HepG2 (cell line): ENCODE measurements around the gene NTN5. TPM values are rescaled to one million over a fixed set of nuclear protein-coding genes. Genes with fewer than 3 reads are reported as not detected.

ENCODE experiments used
- ATAC-seq: fragments of 200-7000 bp; cut with Tn5 transposase; 3 replicates; pipeline ENCODE4 v1.9.1; 2020; ENCODE audit warnings: mild to moderate bottlenecking, moderate library complexity
- BruUV-seq: library from RNA; stranded (reverse); fragments of 400-500 nt; replicated peaks from 2 replicates; lab custom pipeline; 2021; lab: Mats Ljungman, UMichigan
- CTCF ChIA-PET: fragments of 300-600 bp; formaldehyde crosslinking; extraction: SDS; loops from one replicate; lab custom pipeline; 2021; ENCODE audit warnings: low total read pairs, inconsistent platforms, low intra/inter-chr PET ratio; lab: Yijun Ruan, JAX
- POLR2A ChIA-PET: fragments of 350-600 bp; sonication (Branson Sonifier 250); formaldehyde crosslinking; loops from one replicate; lab custom pipeline; 2020; ENCODE audit warnings: antibody characterized with exemption, inconsistent platforms; lab: Yijun Ruan, JAX
- DNase-seq: peaks from one replicate; pipeline ENCODE4 v3.0.0-alpha.2; 2015; ENCODE audit warnings: low spot score
- FAIRE-seq: peaks from 3 replicates; lab custom pipeline; 2011; peaks lifted over from hg19 to GRCh38; lab: Jason Lieb, UNC
- H2AFZ ChIP-seq: one replicate; pipeline ENCODE4 v1.6.1; 2011; ENCODE audit warnings: low read length, inconsistent platforms
- H3K27ac ChIP-seq: fragments of 300-600 bp; 3 replicates; pipeline ENCODE4 v1.8.0; 2011; ENCODE audit warnings: mixed run types, mild to moderate bottlenecking, mixed read lengths, low read length, inconsistent platforms; ENCODE audit not compliant: insufficient read depth; ENCODE audit errors: extremely low read length
- H3K27me3 ChIP-seq, 2 experiments: fragments of 200-600 bp in 1 of 2; 2 replicates in 1 of 2; 3 replicates in 1 of 2; pipeline versions ENCODE4 v1.6.0 to v1.8.0; 2011; ENCODE audit warnings: low read length in 2 of 2, mild to moderate bottlenecking in 2 of 2, moderate library complexity in 2 of 2, inconsistent platforms in 1 of 2; ENCODE audit not compliant: insufficient read depth in 2 of 2, control insufficient read depth in 1 of 2
- H3K36me3 ChIP-seq, 2 experiments: fragments of 200-600 bp in 1 of 2; replicated peaks in 1 of 2; 2 replicates in 1 of 2; 3 replicates in 1 of 2; pipeline versions ENCODE4 v1.5.1 to v1.8.0; 2011; ENCODE audit warnings: low read length in 2 of 2, inconsistent platforms in 1 of 2; ENCODE audit not compliant: insufficient read depth in 2 of 2, control insufficient read depth in 1 of 2
- H3K4me1 ChIP-seq: 2 replicates; pipeline ENCODE4 v1.5.1; 2012; ENCODE audit warnings: low read length, inconsistent platforms; ENCODE audit not compliant: insufficient read depth
- H3K4me2 ChIP-seq: 2 replicates; pipeline ENCODE4 v1.6.0; 2011; ENCODE audit warnings: low read depth, low read length, inconsistent platforms
- H3K4me3 ChIP-seq, 3 experiments: fragments of 200-600 bp in 1 of 3; sonication (generic), shearing (Covaris generic) in 1 of 3; replicated peaks in 1 of 3; 2 replicates each; pipeline ENCODE4 v1.5.1; 2011 to 2016; ENCODE audit warnings: low read length in 3 of 3, inconsistent platforms in 2 of 3, low read depth in 2 of 3, mild to moderate bottlenecking in 2 of 3, control low read depth in 1 of 3, mixed read lengths in 1 of 3; ENCODE audit not compliant: insufficient read depth in 1 of 3
- H3K79me2 ChIP-seq: one replicate; pipeline ENCODE4 v1.6.1; 2011; ENCODE audit warnings: low read length, inconsistent platforms; ENCODE audit not compliant: insufficient read depth
- H3K9ac ChIP-seq: 2 replicates; pipeline ENCODE4 v1.6.0; 2011; ENCODE audit warnings: mild to moderate bottlenecking, low read depth, low read length, inconsistent platforms; ENCODE audit not compliant: insufficient read depth
- H3K9me3 ChIP-seq: 2 replicates; pipeline ENCODE4 v1.5.1; 2012; ENCODE audit warnings: mild to moderate bottlenecking, low read length
- H4K20me1 ChIP-seq: 2 replicates; pipeline ENCODE4 v1.6.0; 2011; ENCODE audit warnings: inconsistent platforms, mild to moderate bottlenecking, low read length, moderate library complexity; ENCODE audit not compliant: insufficient read depth
- ARID4A ChIP-seq: sonication (generic); formaldehyde crosslinking; IDR thresholded peaks from 2 replicates; pipeline ENCODE4 v1.5.0; 2020; ENCODE audit warnings: mild to moderate bottlenecking, missing genetic modification reagents, borderline replicate concordance
- ZNF670 ChIP-seq: sonication (generic); formaldehyde crosslinking; IDR thresholded peaks from 2 replicates; pipeline ENCODE4 v1.8.0; 2022; ENCODE audit warnings: mild to moderate bottlenecking, missing genetic modification reagents, borderline replicate concordance
- WGBS: methylation state at CpG from one replicate; pipeline ENCODE4 v1.1.6; 2017; ENCODE audit warnings: low lambda C conversion rate; 5-methylcytosine and 5-hydroxymethylcytosine counted together
- in situ Hi-C: cut with HindIII; loops from 2 replicates; pipeline ENCODE4 v1.10.0; 2017; ENCODE audit warnings: low pct_unique_long_range_greater_than_20kb; ENCODE audit not compliant: extremely low pct_ligation_motif_present
- intact Hi-C: fragments of 100-400 bp; cut with micrococcal nuclease; formaldehyde crosslinking; loops from one replicate; pipeline ENCODE4 v1.10.0; 2022; ENCODE audit not compliant: unreplicated experiment
- polyA plus RNA-seq, 8 experiments: library from polyadenylated mRNA; depleted of rRNA in 3 of 8; stranded (reverse) in 7 of 8; unstranded in 1 of 8; fragments of >200 nt; fragmentation: Illumina TruSeq in 4 of 8; extraction: Trizol in 4 of 8; gene quantifications; 2 replicates each; pipeline versions ENCODE4 v1.2.1 to v1.2.3, GENCODE V29; 2011 to 2016; ENCODE audit warnings: low read depth in 4 of 8, missing spikeins in 1 of 8, mixed read lengths in 1 of 8; ENCODE audit not compliant: insufficient read depth in 1 of 8
- total RNA-seq, 5 experiments: library from RNA; depleted of rRNA; stranded (reverse); fragments of >200 nt; fragmentation: Illumina TruSeq; extraction: Trizol; gene quantifications; 2 replicates each; pipeline ENCODE4 v1.2.3, GENCODE V29; 2016; ENCODE audit warnings: low read depth in 1 of 5
- TF ChIP-seq, protein P1 (sequence below): sonication (generic); formaldehyde crosslinking; IDR thresholded peaks from 2 replicates; pipeline ENCODE4 v1.4.0; 2020; ENCODE audit warnings: mild to moderate bottlenecking, missing genetic modification reagents

Gene NTN5
- total and polyA plus RNA-seq, 2 of the 13 experiments (the other 11 are each of a cell fraction or from before 2014, with no cell fraction given), result 0.05 TPM; not detected in 1

- in situ Hi-C loops, result no loop called here
- Histone ChIP-seq H3K9me3 (no peaks in the 10 kb centered on the region), H3K4me3 (no peak overlapping the region), H4K20me1 (no peaks in the 10 kb centered on the region), H3K79me2 (no peaks in the 10 kb centered on the region), H3K4me2 (no peak overlapping the region), H3K36me3 (no peaks in the 10 kb centered on the region), H3K27ac (no peak overlapping the region), H2AFZ (no peak overlapping the region), H3K4me1 (peaks cover 22% of the 10 kb centered on the region), H3K9ac (no peak overlapping the region), H3K27me3 (peaks cover 1 to 4% of the 10 kb centered on the region in 2 experiments; a peak in 4 of 5 replicates)
- ATAC-seq (no peak), DNase-seq (no peak), FAIRE-seq (no peak)
- POLR2A ChIA-PET, result interaction anchor here (1.5 to 3.4 kb wide), 3 partner anchors 10 to 125 kb away, joined by 4 to 16 read pairs (median 5); no protein-coding TSS in a partner anchor
- TF ChIP-seq ARID4A (0 out of 2 replicates have a peak, but pooled peaks have one; percentile 13), ZNF670 (CRISPR knock-in tag) (no peak)
- TF ChIP-seq, protein P1, sequence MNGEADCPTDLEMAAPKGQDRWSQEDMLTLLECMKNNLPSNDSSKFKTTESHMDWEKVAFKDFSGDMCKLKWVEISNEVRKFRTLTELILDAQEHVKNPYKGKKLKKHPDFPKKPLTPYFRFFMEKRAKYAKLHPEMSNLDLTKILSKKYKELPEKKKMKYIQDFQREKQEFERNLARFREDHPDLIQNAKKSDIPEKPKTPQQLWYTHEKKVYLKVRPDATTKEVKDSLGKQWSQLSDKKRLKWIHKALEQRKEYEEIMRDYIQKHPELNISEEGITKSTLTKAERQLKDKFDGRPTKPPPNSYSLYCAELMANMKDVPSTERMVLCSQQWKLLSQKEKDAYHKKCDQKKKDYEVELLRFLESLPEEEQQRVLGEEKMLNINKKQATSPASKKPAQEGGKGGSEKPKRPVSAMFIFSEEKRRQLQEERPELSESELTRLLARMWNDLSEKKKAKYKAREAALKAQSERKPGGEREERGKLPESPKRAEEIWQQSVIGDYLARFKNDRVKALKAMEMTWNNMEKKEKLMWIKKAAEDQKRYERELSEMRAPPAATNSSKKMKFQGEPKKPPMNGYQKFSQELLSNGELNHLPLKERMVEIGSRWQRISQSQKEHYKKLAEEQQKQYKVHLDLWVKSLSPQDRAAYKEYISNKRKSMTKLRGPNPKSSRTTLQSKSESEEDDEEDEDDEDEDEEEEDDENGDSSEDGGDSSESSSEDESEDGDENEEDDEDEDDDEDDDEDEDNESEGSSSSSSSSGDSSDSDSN, result no peak
- intact Hi-C loops, result no loop called here
- CTCF ChIA-PET, result no interaction called here
- no TSS peak for BruUV-seq
- WGBS, result 71% methylated on average over 4 of the region's 4 CpGs
Observed at GRCh38 chr19:48644355-48644754, 28.5 kb downstream of the NTN5 start.
